Chondrocyte (in vitro differentiated cells): ENCODE data around the gene BPTF. TPM values are rescaled to one million over a fixed set of nuclear protein-coding genes. Genes with fewer than 3 reads are reported as not detected.

Experiments
- DNase-seq: peaks from one replicate; pipeline ENCODE4 v3.0.0; 2021; ENCODE audit warnings: mixed read lengths, low spot score
- H3K27ac Mint-ChIP-seq: one replicate; pipeline ENCODE4 v1.8.0; 2021; ENCODE audit warnings: mild to moderate bottlenecking, moderate library complexity, mixed read lengths; ENCODE audit not compliant: unreplicated experiment
- H3K27me3 Mint-ChIP-seq: 2 replicates; pipeline ENCODE4 v1.8.0; 2021; ENCODE audit warnings: low read depth, mixed read lengths
- H3K36me3 Mint-ChIP-seq: 2 replicates; pipeline ENCODE4 v1.8.0; 2021; ENCODE audit warnings: low read depth, mixed read lengths
- H3K4me1 Mint-ChIP-seq: 2 replicates; pipeline ENCODE4 v1.8.0; 2021; ENCODE audit warnings: low read depth, mild to moderate bottlenecking, mixed read lengths
- H3K4me3 Mint-ChIP-seq: one replicate; pipeline ENCODE4 v1.8.0; 2021; ENCODE audit warnings: mild to moderate bottlenecking, moderate library complexity, mixed read lengths; ENCODE audit not compliant: unreplicated experiment
- H3K9me3 Mint-ChIP-seq: 2 replicates; pipeline ENCODE4 v1.8.0; 2021; ENCODE audit warnings: low read depth, mixed read lengths
- CTCF ChIP-seq: fragments of 200-600 bp; sonication (generic); IDR thresholded peaks from 2 replicates; pipeline ENCODE4 v1.5.0; 2021; ENCODE audit warnings: antibody characterized with exemption, mild to moderate bottlenecking, moderate library complexity
- total RNA-seq: library from RNA; stranded (reverse); gene quantifications from 3 replicates; pipeline ENCODE4 v1.2.1, GENCODE V29; 2021

BPTF gene
- total RNA-seq, 1 donor from 2014 or later = 75.7 TPM

GRCh38 chr17:67836205-67836987, 11.1 kb downstream of the BPTF start:
- no peaks in the 10 kb centered on the region for H3K27me3 Mint-ChIP-seq
- H3K36me3 Mint-ChIP-seq = peaks cover 2% of the 10 kb centered on the region
- no peak for TF ChIP-seq CTCF
- DNase-seq = no peak
- H3K4me1 Mint-ChIP-seq = peaks cover 52% of the 10 kb centered on the region
- H3K27ac Mint-ChIP-seq = peak overlapping the region; percentile 95
- no peaks in the 10 kb centered on the region for H3K9me3 Mint-ChIP-seq
- H3K4me3 Mint-ChIP-seq = peak overlapping the region; percentile 36

DNA sequence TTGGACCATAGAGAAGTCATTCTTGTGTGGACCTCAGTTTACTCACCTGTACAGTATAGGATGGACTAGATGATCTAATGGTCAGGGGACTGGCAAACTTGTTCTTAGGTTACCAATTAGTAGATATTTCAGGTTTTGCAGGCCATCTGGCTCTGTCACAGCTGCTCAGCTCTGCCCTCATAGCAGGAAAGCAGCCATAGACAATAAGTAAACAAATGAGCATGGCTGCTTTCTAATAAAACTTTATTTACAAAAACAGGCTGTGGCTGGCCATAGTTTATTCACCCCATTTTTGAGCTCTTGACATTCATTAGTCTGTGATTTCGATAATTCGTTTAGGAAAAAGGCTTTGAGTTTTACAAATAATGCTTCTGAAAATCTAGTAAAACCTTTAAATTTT, 12.7 kb downstream of the BPTF start:
- no peak for DNase-seq
- no peaks in the 10 kb centered on the region for H3K27me3 Mint-ChIP-seq
- peak overlapping the region; percentile 36 for H3K27ac Mint-ChIP-seq
- no peak for TF ChIP-seq CTCF
- H3K4me1 Mint-ChIP-seq = peaks cover 54% of the 10 kb centered on the region
- no peak overlapping the region for H3K4me3 Mint-ChIP-seq
- peaks cover 2% of the 10 kb centered on the region for H3K36me3 Mint-ChIP-seq
- H3K9me3 Mint-ChIP-seq = no peaks in the 10 kb centered on the region

DNA sequence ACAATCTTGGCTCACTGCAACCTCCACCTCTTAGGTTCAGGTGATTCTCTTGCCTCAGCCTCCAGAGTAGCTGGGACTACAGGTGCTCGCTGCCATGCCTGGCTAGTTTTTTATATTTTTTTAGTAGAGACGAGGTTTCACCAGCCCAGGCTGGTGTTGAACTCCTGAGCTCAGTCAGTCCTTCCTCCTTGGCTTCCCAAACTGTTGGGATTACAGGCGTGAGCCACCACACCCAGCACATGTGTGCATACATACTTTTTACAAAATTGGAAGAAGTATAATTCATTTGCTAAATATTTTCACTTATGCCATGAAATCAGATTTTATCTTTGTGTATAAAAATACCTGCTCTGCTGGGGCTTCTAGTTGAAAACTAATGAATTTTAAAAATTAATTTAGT, 13.2 kb downstream of the BPTF start:
- H3K27me3 Mint-ChIP-seq = no peaks in the 10 kb centered on the region
- no peak for DNase-seq
- peak overlapping the region; percentile 32 for H3K27ac Mint-ChIP-seq
- peaks cover 54% of the 10 kb centered on the region for H3K4me1 Mint-ChIP-seq
- H3K9me3 Mint-ChIP-seq = no peaks in the 10 kb centered on the region
- H3K4me3 Mint-ChIP-seq = no peak overlapping the region
- peaks cover 2% of the 10 kb centered on the region for H3K36me3 Mint-ChIP-seq
- no peak for TF ChIP-seq CTCF

DNA sequence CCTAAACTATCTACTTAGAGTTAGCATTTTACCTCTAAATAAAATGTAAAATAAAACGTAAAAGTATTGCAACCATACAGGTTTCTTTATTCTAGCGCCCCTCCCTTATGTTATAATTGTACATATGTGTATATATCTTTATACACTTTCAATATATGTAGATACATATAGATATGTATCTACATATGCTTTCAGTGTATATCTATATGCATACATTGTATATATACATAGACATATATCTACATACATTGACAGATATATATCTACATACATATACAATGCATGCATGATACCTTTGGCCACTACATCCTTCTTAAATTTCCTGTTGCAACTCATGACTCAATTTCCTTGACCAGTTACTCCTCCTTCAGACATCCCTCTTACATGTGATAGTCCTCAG, 16.7 kb downstream of the BPTF start:
- H3K36me3 Mint-ChIP-seq = no peaks in the 10 kb centered on the region
- no peaks in the 10 kb centered on the region for H3K27me3 Mint-ChIP-seq
- no peak overlapping the region for H3K4me3 Mint-ChIP-seq
- no peak for DNase-seq
- H3K27ac Mint-ChIP-seq = no peak overlapping the region
- no peaks in the 10 kb centered on the region for H3K9me3 Mint-ChIP-seq
- TF ChIP-seq CTCF = no peak
- peaks cover 25% of the 10 kb centered on the region for H3K4me1 Mint-ChIP-seq

DNA sequence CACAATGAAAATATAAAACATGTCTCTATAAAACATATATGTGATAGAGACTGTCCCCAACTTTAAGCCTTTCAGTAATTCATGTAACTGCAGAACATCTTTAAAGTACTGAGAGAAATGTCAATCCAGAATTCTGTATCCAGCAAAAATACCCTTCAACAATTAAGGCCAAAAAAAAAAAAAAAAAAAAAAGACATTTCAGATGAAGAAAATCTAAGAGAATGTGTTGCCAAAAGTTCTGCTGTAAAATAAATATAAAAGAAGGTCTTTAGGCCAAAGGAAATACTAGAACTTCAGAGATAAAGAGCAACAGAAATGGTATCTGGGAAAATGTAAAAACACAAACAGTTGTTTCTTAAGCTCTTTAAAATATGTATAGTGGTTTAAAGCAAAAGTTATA, 17.3 kb downstream of the BPTF start:
- Mint-ChIP-seq H3K36me3 (no peaks in the 10 kb centered on the region), H3K27ac (no peak overlapping the region), H3K4me1 (peaks cover 18% of the 10 kb centered on the region), H3K9me3 (no peaks in the 10 kb centered on the region), H3K4me3 (no peak overlapping the region), H3K27me3 (no peaks in the 10 kb centered on the region)
- TF ChIP-seq CTCF = no peak
- no peak for DNase-seq
